SK-N-MC (cell line): ENCODE measurements around the gene DAO.

Source experiments
- EZH2 ChIP-seq: fragments of 200-600 bp; sonication (generic); IDR thresholded peaks from one replicate; pipeline ENCODE4 v1.6.1; 2017; ENCODE audit warnings: antibody characterized with exemption
- POLR2AphosphoS5 ChIP-seq: IDR thresholded peaks from 2 replicates; pipeline ENCODE4 v1.6.1; 2012; ENCODE audit warnings: mild to moderate bottlenecking, low read depth, low read length, borderline replicate concordance

GRCh38 chr12:108835860-108836634 lies 43.8 kb upstream of the DAO start:
- TF ChIP-seq EZH2 (no peak), POLR2AphosphoS5 (no peak)
